ENCODE results near the gene CNOT10.

CNOT10 gene

DNA sequence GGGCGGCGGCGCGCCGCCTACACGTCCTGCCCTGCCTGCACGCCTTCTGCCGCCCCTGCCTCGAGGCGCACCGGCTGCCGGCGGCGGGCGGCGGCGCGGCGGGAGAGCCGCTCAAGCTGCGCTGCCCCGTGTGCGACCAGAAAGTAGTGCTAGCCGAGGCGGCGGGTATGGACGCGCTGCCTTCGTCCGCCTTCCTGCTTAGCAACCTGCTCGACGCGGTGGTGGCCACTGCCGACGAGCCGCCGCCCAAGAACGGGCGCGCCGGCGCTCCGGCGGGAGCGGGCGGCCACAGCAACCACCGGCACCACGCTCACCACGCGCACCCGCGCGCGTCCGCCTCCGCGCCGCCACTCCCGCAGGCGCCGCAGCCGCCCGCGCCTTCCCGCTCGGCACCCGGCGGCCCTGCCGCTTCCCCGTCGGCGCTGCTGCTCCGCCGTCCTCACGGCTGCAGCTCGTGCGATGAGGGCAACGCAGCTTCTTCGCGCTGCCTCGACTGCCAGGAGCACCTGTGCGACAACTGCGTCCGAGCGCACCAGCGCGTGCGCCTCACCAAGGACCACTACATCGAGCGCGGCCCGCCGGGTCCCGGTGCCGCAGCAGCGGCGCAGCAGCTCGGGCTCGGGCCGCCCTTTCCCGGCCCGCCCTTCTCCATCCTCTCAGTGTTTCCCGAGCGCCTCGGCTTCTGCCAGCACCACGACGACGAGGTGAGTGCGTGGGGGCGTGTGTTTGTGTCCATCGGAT lies 133.4 kb downstream of the CNOT10 start:
- Histone ChIP-seq H4K8ac (ENCODE audit: low read length) (no peak overlapping the region), H2AFZ (ENCODE audit: low read depth, low read length) (peak overlapping the region; percentile 8), H3K4me1 (ENCODE audit: control insufficient read depth, insufficient read depth, low read depth, low read length) (peaks cover 30% of the 10 kb centered on the region), H3K4me3 (ENCODE audit: insufficient read depth in 1 of 2, low read depth in 1 of 2, low read length in 2 of 2) (peak overlapping the region in 1 of 2 experiments; percentile 42), H3K36me3 (ENCODE audit: control insufficient read depth in 1 of 2, insufficient read depth in 2 of 2, low read depth in 1 of 2, low read length in 2 of 2) (peaks cover 0 to 10% of the 10 kb centered on the region in 2 experiments), H2AK5ac (ENCODE audit: low read length, severe bottlenecking) (no peak overlapping the region), H2BK5ac (ENCODE audit: low read depth, low read length, poor library complexity, severe bottlenecking) (no peak overlapping the region), H3K4ac (ENCODE audit: low read depth in 1 of 2, low read length in 2 of 2) (no peak overlapping the region), H3K9me3 (ENCODE audit: control insufficient read depth, low read length) (peaks cover 10% of the 10 kb centered on the region), H3K79me1 (replicated peaks; ENCODE audit: low read length, poor library complexity, severe bottlenecking) (no peaks in the 10 kb centered on the region), H2BK120ac (ENCODE audit: low read depth, low read length) (no peak overlapping the region), H3K9ac (ENCODE audit: low read length) (no peak overlapping the region), H3K14ac (ENCODE audit: low read length in 2 of 2) (no peak overlapping the region), H3K27ac (ENCODE audit: low read length, poor library complexity, severe bottlenecking) (no peak overlapping the region), H3K27me3 (ENCODE audit: control insufficient read depth in 1 of 2, insufficient read depth in 1 of 2, low read length in 2 of 2) (peaks cover 62 to 82% of the 10 kb centered on the region in 2 experiments), H3K23ac (ENCODE audit: low read length in 2 of 2) (peak overlapping the region in 1 of 2 experiments; percentile 16), H3K4me2 (ENCODE audit: low read length, poor library complexity, severe bottlenecking) (peak overlapping the region; percentile 56), H2BK12ac (ENCODE audit: low read length in 2 of 2) (no peak overlapping the region), H4K91ac (ENCODE audit: low read length) (peak overlapping the region; percentile 21), H3K18ac (ENCODE audit: low read depth in 1 of 2, low read length in 2 of 2) (no peak overlapping the region), H2BK15ac (ENCODE audit: low read depth, poor library complexity, severe bottlenecking) (no peak overlapping the region)
- under 1% methylated on average over 99 of the region's 111 CpGs for WGBS
- no peak for DNase-seq

DNA sequence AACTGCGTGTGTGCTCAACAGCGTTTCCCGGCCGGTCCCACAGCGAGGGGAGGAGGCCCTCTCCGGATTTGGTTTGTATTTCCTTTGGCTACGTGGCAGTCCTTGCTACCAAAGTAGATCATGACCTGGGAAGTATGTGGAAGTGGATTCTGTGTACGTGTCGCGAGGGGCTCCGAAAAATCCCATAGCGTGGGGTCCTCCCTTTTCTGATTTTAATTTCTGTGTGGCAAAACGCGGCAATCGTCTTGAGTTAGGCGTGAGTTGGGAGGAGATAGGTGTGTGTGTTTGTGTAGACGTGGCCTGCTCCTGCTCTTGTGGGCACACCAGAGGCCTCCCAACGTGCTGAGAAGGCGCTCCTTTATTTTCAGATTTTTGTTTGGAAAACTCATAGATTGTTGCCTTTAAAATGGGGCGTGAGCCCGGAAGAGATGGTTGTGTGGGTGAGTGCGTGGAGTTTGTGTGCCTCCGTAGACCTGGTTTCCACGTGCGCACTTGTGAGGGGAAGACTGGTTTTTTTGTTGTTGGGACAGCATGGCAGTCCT lies 134.1 kb downstream of the CNOT10 start:
- no peak overlapping the region for H4K8ac ChIP-seq (ENCODE audit: low read length)
- H3K27me3 ChIP-seq (ENCODE audit: control insufficient read depth in 1 of 2, insufficient read depth in 1 of 2, low read length in 2 of 2): peaks cover 67 to 82% of the 10 kb centered on the region in 2 experiments
- H3K9me3 ChIP-seq (ENCODE audit: control insufficient read depth, low read length): peaks cover 10% of the 10 kb centered on the region
- H3K23ac ChIP-seq (ENCODE audit: low read length in 2 of 2): no peak overlapping the region
- H2BK120ac ChIP-seq (ENCODE audit: low read depth, low read length): no peak overlapping the region
- no peak overlapping the region for H3K18ac ChIP-seq (ENCODE audit: low read depth in 1 of 2, low read length in 2 of 2)
- H3K4ac ChIP-seq (ENCODE audit: low read depth in 1 of 2, low read length in 2 of 2): no peak overlapping the region
- H3K4me3 ChIP-seq (ENCODE audit: insufficient read depth in 1 of 2, low read depth in 1 of 2, low read length in 2 of 2): peak overlapping the region in 1 of 2 experiments; percentile 42
- peak overlapping the region; percentile 56 for H3K4me2 ChIP-seq (ENCODE audit: low read length, poor library complexity, severe bottlenecking)
- peak overlapping the region; percentile 21 for H4K91ac ChIP-seq (ENCODE audit: low read length)
- H3K9ac ChIP-seq (ENCODE audit: low read length): no peak overlapping the region
- no peak overlapping the region for H3K27ac ChIP-seq (ENCODE audit: low read length, poor library complexity, severe bottlenecking)
- peaks cover 0 to 10% of the 10 kb centered on the region in 2 experiments for H3K36me3 ChIP-seq (ENCODE audit: control insufficient read depth in 1 of 2, insufficient read depth in 2 of 2, low read depth in 1 of 2, low read length in 2 of 2)
- H2BK5ac ChIP-seq (ENCODE audit: low read depth, low read length, poor library complexity, severe bottlenecking): no peak overlapping the region
- no peak for DNase-seq
- no peak overlapping the region for H2AK5ac ChIP-seq (ENCODE audit: low read length, severe bottlenecking)
- H2BK15ac ChIP-seq (ENCODE audit: low read depth, poor library complexity, severe bottlenecking): no peak overlapping the region
- H3K14ac ChIP-seq (ENCODE audit: low read length in 2 of 2): no peak overlapping the region
- H3K79me1 ChIP-seq (replicated peaks; ENCODE audit: low read length, poor library complexity, severe bottlenecking): no peaks in the 10 kb centered on the region
- H2BK12ac ChIP-seq (ENCODE audit: low read length in 2 of 2): no peak overlapping the region
- 6% methylated on average over 25 of the region's 25 CpGs for WGBS
- peaks cover 30% of the 10 kb centered on the region for H3K4me1 ChIP-seq (ENCODE audit: control insufficient read depth, insufficient read depth, low read depth, low read length)
- H2AFZ ChIP-seq (ENCODE audit: low read depth, low read length): no peak overlapping the region

DNA sequence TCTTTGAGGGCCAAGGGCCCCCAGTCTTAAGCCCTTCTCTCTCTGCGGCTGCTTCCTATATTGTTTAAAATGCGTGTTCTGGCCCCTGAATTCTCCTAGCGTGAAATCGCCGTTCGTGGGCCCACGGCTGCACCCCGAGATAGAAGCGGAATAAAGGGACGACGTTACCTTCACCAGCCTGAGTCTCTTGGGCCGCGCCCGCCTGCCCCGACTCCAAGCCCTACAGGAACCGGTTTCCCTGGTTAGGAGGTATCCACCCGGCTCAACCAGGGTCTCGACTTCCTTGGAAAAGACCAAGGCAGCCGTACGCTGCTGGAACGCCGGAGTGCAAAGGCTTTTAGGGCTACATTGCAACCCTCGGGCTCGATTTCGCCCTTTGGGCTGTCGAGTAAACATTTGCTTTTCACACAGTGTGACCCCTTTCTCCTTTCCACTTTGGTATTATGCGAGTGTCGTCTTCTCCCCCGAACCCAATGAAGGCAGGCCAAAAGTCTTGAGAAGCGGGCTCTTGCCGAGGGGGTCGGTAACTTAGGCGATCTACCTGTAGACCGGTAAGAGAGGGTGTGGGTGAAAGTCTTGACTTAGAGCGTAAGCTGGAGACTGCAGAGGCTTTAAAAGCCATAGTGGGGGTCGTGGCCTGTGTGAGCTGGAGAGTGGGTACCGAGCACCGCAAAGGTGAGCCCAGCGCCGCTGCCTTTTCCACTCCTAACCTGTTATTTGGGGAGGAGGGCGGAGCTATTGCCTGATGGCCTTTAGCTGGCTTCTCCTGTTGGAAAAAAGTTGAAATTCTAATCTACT lies 134.8 kb downstream of the CNOT10 start:
- peaks cover 30% of the 10 kb centered on the region for H3K4me1 ChIP-seq (ENCODE audit: control insufficient read depth, insufficient read depth, low read depth, low read length)
- no peak overlapping the region for H2BK15ac ChIP-seq (ENCODE audit: low read depth, poor library complexity, severe bottlenecking)
- H3K9ac ChIP-seq (ENCODE audit: low read length): no peak overlapping the region
- peaks cover 0 to 10% of the 10 kb centered on the region in 2 experiments for H3K36me3 ChIP-seq (ENCODE audit: control insufficient read depth in 1 of 2, insufficient read depth in 2 of 2, low read depth in 1 of 2, low read length in 2 of 2)
- no peak overlapping the region for H4K8ac ChIP-seq (ENCODE audit: low read length)
- H3K9me3 ChIP-seq (ENCODE audit: control insufficient read depth, low read length): peaks cover 10% of the 10 kb centered on the region
- no peak for DNase-seq
- no peak overlapping the region for H3K18ac ChIP-seq (ENCODE audit: low read depth in 1 of 2, low read length in 2 of 2)
- no peak overlapping the region for H4K91ac ChIP-seq (ENCODE audit: low read length)
- no peak overlapping the region for H3K27ac ChIP-seq (ENCODE audit: low read length, poor library complexity, severe bottlenecking)
- 9% methylated on average over 41 of the region's 41 CpGs for WGBS
- H3K4ac ChIP-seq (ENCODE audit: low read depth in 1 of 2, low read length in 2 of 2): no peak overlapping the region
- no peak overlapping the region for H2AFZ ChIP-seq (ENCODE audit: low read depth, low read length)
- no peak overlapping the region for H3K14ac ChIP-seq (ENCODE audit: low read length in 2 of 2)
- H2AK5ac ChIP-seq (ENCODE audit: low read length, severe bottlenecking): no peak overlapping the region
- no peak overlapping the region for H3K23ac ChIP-seq (ENCODE audit: low read length in 2 of 2)
- H3K4me2 ChIP-seq (ENCODE audit: low read length, poor library complexity, severe bottlenecking): no peak overlapping the region
- H3K4me3 ChIP-seq (ENCODE audit: insufficient read depth in 1 of 2, low read depth in 1 of 2, low read length in 2 of 2): no peak overlapping the region
- H2BK5ac ChIP-seq (ENCODE audit: low read depth, low read length, poor library complexity, severe bottlenecking): no peak overlapping the region
- no peak overlapping the region for H2BK120ac ChIP-seq (ENCODE audit: low read depth, low read length)
- no peaks in the 10 kb centered on the region for H3K79me1 ChIP-seq (replicated peaks; ENCODE audit: low read length, poor library complexity, severe bottlenecking)
- H3K27me3 ChIP-seq (ENCODE audit: control insufficient read depth in 1 of 2, insufficient read depth in 1 of 2, low read length in 2 of 2): peaks cover 68 to 82% of the 10 kb centered on the region in 2 experiments
- H2BK12ac ChIP-seq (ENCODE audit: low read length in 2 of 2): no peak overlapping the region

DNA sequence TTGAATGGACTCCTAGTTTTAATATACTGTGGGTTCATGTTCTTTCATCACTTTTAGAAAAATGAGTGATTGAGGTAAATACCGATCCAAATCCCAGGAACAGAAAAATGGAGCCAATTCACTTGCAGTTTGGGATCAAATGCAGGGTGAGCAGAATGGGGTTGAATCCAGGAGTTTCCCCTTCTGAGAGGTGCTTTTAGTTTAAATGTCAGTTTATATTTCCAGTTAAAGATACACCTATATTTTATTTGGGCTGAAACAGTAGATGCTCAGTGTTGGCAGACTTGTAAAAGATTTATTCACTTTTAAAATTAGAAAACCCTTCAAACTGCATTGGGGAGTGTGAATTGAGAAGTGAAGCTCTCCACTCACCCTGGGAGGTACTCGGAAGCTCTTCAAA lies 135.4 kb downstream of the CNOT10 start:
- Histone ChIP-seq H3K9me3 (ENCODE audit: control insufficient read depth, low read length) (peaks cover 10% of the 10 kb centered on the region), H2AK5ac (ENCODE audit: low read length, severe bottlenecking) (no peak overlapping the region), H2BK15ac (ENCODE audit: low read depth, poor library complexity, severe bottlenecking) (no peak overlapping the region), H3K4me1 (ENCODE audit: control insufficient read depth, insufficient read depth, low read depth, low read length) (peaks cover 30% of the 10 kb centered on the region), H3K4me3 (ENCODE audit: insufficient read depth in 1 of 2, low read depth in 1 of 2, low read length in 2 of 2) (no peak overlapping the region), H3K14ac (ENCODE audit: low read length in 2 of 2) (no peak overlapping the region), H3K18ac (ENCODE audit: low read depth in 1 of 2, low read length in 2 of 2) (no peak overlapping the region), H2BK12ac (ENCODE audit: low read length in 2 of 2) (no peak overlapping the region), H3K4me2 (ENCODE audit: low read length, poor library complexity, severe bottlenecking) (no peak overlapping the region), H2BK5ac (ENCODE audit: low read depth, low read length, poor library complexity, severe bottlenecking) (no peak overlapping the region), H3K9ac (ENCODE audit: low read length) (no peak overlapping the region), H3K27ac (ENCODE audit: low read length, poor library complexity, severe bottlenecking) (no peak overlapping the region), H3K4ac (ENCODE audit: low read depth in 1 of 2, low read length in 2 of 2) (no peak overlapping the region), H2AFZ (ENCODE audit: low read depth, low read length) (no peak overlapping the region), H4K8ac (ENCODE audit: low read length) (no peak overlapping the region), H4K91ac (ENCODE audit: low read length) (no peak overlapping the region), H3K27me3 (ENCODE audit: control insufficient read depth in 1 of 2, insufficient read depth in 1 of 2, low read length in 2 of 2) (peaks cover 71 to 79% of the 10 kb centered on the region in 2 experiments), H3K36me3 (ENCODE audit: control insufficient read depth in 1 of 2, insufficient read depth in 2 of 2, low read depth in 1 of 2, low read length in 2 of 2) (peaks cover 0 to 10% of the 10 kb centered on the region in 2 experiments), H2BK120ac (ENCODE audit: low read depth, low read length) (no peak overlapping the region), H3K79me1 (replicated peaks; ENCODE audit: low read length, poor library complexity, severe bottlenecking) (no peaks in the 10 kb centered on the region), H3K23ac (ENCODE audit: low read length in 2 of 2) (no peak overlapping the region)
- no peak for DNase-seq
- 8% methylated on average over 1 of the region's 2 CpGs for WGBS
